Adipose tissue (tissue), 3 donors: ENCODE data around the gene CELA1. TPM values are rescaled to one million over a fixed set of nuclear protein-coding genes. Genes with fewer than 3 reads are reported as not detected.
"Not testable (repeated sequence)": the region's sequence is repeated elsewhere in the genome, so short reads cannot be mapped to it uniquely, and the experiment has no call there.

Source experiments
- H3K27ac ChIP-seq: one replicate; pipeline ENCODE4 v1.5.1; 2013; ENCODE audit warnings: low read depth, low read length
- WGBS, 3 donors: extraction: QIAGEN DNeasy Blood & Tissue Kit; methylation state at CpG; one replicate each; pipeline ENCODE4 v1.1.7; 2013; 5-methylcytosine and 5-hydroxymethylcytosine counted together
- polyA plus RNA-seq, 3 donors: library from polyadenylated mRNA; stranded (reverse); fragments of 200-250 nt; gene quantifications; one replicate each; pipeline ENCODE4 v1.2.3, GENCODE V29; 2013
- donor health status: healthy with polysubstance abuse.
- donor health status: Bipolar disorder and iron deficiency.
- donor health status: healthy.

Gene CELA1
- polyA plus RNA-seq, 3 donors: not detected

DNA sequence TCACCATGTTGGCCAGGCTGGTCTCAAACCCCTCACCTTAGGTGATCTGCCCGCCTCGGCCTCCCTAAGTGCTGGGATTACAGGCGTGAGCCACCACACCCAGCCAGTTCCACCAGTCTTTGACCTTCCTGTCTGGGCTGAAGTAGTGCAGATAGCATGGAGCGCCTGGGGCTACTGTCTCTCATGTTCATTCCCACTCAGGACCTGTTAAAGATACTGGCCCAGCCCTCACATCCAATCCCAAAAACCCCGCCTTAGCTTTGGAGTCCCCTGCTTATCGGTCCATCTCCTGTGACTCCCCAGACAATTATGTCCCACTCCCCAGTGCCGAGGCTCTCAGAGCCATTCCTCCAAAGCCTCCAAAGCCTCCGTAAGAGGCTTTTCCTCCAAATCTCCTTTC lies 12.0 kb upstream of the CELA1 start:
- WGBS, 3 donors: 93 to 98% (median 94%) methylated on average over 8 of the region's 8 CpGs
- no peak overlapping the region for H3K27ac ChIP-seq

DNA sequence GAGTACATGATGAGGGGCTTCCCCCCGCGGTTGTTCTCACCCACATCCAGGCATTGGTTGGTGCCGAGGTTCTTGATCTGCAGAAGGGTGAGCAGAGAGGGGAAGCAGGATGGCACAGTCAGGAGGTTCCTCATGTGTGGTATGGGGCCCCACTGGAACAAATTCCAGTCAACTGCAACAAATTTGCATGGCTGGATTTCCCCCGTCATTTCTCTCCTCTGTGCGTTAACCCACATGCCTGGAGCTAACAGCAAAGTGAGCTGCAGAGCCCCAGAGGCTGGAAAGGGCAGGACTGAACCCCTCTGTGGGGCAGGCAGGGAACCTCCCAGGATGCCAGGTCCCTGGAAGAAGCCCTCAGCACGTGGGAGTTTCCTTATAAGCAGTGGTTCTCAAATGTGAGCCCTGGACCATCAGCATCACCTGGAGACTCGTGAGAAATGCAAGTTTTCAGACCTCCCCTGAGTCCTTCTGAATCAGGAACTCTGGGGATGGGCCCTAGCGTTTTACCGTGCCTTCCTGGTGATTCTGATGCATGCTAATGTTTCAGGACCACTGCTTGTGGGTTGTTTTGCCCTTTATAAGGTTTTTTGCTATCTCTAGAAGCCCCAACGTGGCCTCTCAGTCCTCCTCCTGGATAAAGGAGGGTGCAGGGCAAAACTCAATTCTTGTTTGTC lies 11.0 kb upstream of the CELA1 start:
- WGBS, 3 donors: 78 to 92% (median 80%) methylated on average over 10 of the region's 10 CpGs
- H3K27ac ChIP-seq: no peak overlapping the region

DNA sequence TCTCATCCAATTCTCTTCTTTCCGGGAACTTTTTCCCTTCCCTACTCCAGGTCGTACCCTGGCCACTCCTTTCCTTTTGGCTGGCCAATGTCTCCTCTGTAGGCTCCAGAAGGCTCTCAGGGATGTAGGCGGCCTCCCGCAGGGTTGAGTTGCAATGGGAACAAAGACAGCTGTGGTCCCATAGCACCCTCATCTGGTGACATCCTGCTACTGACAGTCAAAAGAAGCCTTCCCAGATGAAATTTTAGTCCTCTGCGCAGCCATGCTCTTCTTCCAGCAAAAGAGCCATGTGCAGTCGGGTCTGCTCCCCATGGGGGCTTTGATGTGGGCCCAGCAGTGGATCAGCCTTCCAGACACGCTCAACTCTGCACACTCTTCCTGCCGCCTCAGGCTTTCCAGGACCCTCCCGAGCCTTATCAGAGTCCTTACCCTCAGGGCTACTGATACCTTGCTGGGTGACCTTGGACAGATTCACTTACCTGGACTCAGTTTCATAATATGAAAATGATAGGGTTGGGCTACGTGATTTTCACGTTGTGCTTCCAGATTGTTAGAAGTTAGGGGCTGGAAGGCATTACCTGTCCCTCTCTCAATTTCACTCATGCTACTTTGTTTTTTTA lies 5.5 kb upstream of the CELA1 start:
- 19 to 54% (median 51%) methylated on average over 11 of the region's 11 CpGs for WGBS, 3 donors
- H3K27ac ChIP-seq: no peak overlapping the region

DNA sequence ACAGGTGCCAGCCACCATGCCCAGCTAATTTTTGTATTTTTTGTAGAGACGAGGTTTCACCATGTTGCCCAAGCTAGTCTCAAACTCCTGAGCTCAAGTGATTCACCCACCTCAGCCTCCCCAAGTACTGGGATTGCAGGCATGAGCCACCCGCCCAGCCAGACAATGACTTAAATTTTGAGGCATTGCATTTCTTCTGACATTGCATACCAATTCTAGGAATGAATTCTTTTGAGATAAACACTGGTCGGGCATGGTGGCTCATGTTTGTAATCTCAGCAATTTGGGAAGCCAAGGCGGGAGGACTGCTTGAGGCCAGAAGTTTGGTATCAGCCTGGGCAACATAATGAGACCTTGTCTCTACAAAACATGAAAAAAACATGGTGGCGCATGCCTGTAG lies 2.5 kb upstream of the CELA1 start:
- no peak overlapping the region for H3K27ac ChIP-seq
- WGBS, 3 donors: 90 to 94% (median 93%) methylated on average over 5 of the region's 5 CpGs

DNA sequence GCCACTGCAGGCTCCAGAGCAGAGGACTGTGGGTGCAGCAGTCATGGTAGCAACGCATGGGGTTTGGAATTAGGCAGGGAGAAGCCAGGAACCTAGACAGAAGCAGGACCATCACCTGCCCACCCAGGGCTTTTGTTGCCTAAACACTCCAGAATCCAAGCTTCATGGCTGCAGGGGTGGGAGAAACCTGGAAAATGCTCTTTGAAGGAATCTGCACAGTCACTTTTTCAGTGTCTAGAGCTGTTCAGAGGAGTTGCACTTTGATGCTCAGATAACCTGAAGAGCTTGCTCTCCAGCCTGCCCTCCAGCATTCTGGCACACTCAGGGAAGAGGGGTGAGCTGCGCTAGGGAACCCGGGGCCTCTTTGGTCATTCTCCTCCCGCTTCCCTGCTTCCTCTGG lies 1.6 kb upstream of the CELA1 start:
- 91 to 95% (median 94%) methylated on average over 4 of the region's 4 CpGs for WGBS, 3 donors
- no peak overlapping the region for H3K27ac ChIP-seq

DNA sequence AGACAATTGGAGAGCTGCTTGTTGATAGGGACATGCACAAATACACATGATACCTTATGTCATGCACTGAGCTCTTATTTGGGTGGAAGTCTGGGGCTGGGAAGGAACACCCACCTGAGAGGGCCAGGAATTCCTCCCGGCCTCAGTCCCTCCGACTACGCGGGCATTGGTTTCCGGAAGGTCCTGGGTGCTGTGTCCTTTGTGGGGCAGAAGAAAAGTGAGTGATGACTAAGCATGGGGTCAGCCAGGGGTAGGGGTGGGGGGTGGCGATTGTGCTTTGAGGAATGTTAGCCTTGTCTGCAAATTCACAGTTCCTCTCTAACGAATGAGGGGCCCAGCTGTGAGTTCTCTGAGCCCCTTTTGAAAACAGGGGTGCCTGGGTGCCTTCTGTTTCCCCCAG lies 798 bp downstream of the CELA1 start:
- WGBS, 3 donors: 65 to 80% (median 69%) methylated on average over 7 of the region's 7 CpGs
- H3K27ac ChIP-seq: no peak overlapping the region

DNA sequence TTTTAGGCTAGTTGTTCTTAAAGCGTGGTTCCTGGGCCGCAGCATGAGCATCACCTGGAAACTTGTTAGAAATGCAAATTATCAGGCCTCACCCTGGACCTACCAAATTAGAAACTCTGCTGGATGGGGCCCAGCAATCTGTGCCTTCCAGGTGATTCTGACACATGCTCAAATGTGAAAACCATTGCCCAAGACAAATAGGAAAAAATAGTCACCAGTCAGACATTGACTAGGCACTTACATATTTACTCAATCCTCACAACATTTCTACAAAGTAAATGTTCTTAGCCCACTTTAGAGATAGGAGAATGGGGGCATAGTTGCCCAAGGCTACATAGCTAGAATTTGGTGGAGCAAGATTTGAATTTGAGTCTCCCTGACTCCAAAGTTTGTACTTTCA lies 3.3 kb downstream of the CELA1 start:
- H3K27ac ChIP-seq: no peak overlapping the region
- WGBS, 3 donors: 94 to 98% (median 95%) methylated on average over 2 of the region's 2 CpGs

DNA sequence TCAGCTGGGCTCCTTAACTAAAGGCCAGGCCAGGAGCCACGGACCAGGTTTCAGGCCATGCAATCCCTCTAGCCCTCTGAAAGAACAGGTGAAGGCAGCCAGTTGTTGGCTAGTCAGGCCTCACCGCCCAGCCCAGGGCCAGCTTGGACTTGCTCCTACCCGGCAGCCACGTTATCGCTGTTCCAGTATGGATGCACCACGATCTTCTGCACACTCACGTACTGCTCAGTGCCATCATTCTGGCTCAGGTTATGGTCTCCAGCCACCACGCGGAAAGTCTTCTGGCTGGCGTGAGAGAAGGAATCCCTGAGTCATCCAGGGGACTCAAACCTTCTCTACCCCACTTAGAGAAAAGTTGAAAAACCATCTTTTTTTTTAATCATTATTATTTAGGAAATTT lies 4.1 kb downstream of the CELA1 start:
- H3K27ac ChIP-seq: no peak overlapping the region
- WGBS, 3 donors: 90 to 93% (median 91%) methylated on average over 10 of the region's 10 CpGs

DNA sequence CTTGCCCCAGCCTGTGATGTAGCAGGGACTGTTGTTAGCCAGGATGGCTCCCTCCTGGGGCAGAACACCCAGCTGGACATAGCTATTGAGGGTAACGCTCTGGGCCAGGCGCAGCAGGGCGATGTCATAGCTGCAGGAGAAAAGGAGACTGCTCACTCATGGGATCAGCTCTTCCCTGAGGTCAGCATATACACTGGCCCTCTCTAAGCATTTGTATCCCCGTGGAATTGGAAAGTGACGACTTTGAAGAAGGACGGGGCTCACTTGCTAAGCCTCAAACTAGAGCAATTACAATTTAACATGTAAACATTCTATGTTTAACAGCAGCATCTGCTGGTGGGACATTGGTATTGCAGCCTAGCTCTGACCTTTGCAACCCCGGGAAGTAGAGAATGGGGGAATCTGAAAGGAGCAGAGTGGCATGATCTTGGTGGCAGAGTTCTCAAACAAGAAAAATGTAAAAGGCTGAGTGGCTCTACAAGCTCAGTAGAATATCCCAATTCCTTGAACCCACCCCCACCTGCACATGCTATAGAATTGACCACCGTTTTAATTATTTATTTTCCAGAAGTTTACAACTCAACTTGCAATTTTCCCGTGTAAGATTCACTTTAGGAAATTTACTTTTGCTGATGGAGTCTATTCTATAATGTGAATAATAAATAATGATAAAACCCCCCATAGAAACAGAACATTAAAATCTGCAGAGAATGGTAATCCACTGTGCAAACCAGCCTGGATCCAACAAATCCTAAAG lies 5.0 kb downstream of the CELA1 start:
- WGBS, 3 donors: 21 to 38% (median 33%) methylated on average over 9 of the region's 9 CpGs
- no peak overlapping the region for H3K27ac ChIP-seq

DNA sequence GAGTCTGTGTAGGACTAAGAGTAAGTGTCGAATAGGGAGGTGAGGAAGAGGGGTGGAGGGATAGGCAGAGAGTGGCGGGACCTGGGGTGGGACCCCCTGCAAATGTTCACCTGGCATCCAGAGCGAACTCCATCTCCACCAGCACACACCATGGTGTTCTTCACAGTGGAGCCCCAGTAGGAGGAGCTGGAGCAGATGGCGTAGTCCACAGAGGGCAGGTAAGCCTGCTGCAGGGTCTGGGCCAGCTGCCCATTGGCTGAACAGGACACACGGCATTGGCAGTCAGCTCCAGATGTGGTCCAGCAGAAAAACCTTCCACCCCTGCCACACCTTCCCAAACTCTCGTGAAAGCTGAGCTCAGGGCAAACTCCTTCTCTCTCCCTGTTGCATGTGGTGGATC lies 6.7 kb downstream of the CELA1 start:
- 81 to 87% (median 82%) methylated on average over 6 of the region's 6 CpGs for WGBS, 3 donors
- H3K27ac ChIP-seq: no peak overlapping the region

DNA sequence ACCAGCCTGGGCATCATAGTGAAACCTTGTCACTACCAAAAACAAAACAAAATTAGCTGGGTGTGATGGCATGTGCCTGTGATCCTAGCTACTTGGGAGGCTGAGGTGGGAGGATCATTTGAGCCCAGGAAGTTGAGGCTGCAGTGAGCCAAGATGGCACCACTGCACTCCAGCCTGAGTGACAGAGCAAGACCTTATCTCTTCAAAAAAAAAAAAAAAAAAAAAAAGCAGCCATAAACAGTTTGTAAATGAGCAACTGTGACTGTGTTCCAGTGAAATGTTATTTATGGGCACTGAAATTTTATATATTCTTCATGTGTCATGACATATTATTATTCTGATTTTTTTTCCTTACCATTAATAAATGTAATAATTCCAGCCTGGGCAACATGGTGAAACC lies 9.1 kb downstream of the CELA1 start:
- H3K27ac ChIP-seq: not testable (repeated sequence)

DNA sequence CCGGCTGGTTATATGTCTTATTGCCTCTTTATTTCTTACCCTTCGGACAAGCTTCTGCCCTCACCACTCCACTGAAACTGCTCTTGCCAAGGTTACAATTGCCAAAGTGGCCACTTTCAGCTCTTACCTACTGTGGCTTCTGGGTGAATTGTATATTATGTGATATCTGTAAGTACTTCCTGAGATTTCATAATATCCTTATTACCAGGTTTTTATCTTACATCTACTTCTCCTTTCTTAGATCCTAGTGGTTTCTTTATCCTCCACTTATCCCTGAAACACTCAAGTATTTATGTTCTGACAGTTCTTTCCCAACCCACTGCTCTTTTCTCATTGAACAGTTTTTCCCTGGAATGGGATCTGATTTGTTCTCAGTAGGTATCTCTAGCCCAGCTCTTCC lies 10.5 kb downstream of the CELA1 start:
- 52 to 89% (median 74%) methylated on average over 2 of the region's 2 CpGs for WGBS, 3 donors
- H3K27ac ChIP-seq: no peak overlapping the region

DNA sequence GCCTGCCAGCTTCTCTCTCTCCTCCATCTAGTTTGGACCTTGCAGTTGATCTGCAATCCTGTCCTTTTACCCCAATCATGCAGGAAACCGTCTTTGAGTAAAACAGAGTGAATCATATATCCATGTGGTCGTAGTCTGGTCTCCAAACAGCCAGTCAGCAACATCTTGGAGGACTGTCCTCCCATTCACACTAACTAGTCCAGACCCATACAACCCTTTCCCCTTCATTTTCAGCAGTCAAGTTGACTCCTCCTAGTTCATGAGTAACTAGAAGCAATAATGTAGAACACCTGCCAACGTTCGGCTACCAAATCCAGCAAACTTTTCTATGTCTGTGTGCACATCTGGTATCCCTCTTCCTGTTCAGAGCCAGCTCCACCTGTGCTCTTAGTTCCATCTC lies 11.7 kb downstream of the CELA1 start:
- H3K27ac ChIP-seq: no peak overlapping the region
- WGBS, 3 donors: 63 to 65% (median 65%) methylated on average over 4 of the region's 4 CpGs

DNA sequence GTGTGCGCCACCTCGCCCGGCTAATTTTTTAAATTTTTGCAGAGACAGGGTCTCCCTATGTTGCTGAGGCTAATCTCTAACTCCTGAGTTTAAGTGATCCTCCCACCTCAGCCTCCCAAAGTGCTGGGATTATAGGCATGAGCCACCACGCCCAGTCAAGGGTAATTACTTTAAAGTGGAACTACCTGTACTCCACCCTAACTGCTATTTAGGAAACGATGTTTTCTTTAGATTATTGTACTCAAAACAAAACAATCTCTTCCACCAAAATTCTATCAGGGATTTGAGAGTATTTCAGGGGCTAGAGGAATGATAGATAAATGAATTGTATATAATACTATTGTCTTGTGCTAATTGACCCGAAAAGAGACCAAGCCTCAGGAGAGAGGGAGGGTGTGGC lies 12.9 kb downstream of the CELA1 start:
- H3K27ac ChIP-seq: no peak overlapping the region
- 73 to 77% (median 74%) methylated on average over 6 of the region's 6 CpGs for WGBS, 3 donors

DNA sequence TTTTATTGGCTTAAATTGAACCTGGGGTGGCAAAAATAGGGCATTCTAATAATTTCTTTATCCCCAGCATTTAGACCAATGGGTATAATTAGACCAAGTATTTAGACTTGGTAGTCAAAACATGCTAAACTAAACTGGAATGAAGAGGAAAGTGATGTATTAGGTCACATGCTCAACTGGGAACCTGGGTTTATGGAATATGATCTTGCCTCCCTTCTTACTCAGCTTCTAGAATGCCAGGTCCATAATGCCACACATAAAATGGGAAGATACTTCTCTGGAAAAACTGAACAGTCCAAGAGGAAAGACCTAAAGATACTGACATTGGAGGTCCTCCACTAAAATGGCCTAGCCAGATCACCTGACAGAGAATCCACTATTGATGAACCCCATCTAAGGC lies 16.3 kb downstream of the CELA1 start:
- no peak overlapping the region for H3K27ac ChIP-seq

DNA sequence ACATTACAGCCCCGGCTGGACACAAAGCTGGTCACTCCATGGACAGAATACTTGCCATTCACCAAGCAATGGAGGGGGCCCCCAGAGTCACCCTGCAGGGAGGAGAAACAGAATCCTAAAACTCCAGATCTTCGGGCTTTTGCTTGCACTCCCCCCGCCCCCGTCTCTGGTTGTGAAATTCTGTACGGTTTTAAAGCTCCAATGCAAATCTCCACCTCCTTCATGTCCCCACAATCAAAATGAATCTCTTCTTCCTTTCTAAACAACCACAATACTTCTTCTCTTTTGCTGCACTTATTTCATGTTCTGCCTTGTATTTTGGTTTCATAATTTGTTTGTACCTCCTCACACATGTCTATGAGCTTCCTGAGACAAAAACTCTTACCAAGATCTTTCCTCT lies 16.7 kb downstream of the CELA1 start:
- WGBS, 3 donors: 48 to 79% (median 77%) methylated on average over 5 of the region's 5 CpGs
- no peak overlapping the region for H3K27ac ChIP-seq

DNA sequence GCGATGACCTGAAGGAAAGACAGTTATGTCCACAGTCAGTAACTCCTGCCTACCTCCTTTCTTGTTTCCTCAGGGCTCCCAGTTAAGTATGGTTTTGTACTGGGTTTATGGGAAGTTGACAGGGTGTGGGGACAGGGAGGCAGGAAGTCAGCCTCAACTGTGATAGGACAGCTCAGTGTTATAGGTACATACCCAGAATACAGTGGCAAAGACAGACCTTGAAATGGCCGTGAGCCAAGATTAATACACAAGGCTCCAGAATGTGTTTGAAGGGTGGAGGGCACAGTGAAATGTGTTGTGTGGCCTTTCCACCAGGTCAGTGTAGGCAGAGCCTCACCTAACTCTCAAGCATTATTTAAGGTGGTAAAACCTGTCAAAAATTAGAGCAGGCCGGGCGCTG lies 17.9 kb downstream of the CELA1 start:
- 74 to 85% (median 82%) methylated on average over 4 of the region's 4 CpGs for WGBS, 3 donors
- no peak overlapping the region for H3K27ac ChIP-seq

DNA sequence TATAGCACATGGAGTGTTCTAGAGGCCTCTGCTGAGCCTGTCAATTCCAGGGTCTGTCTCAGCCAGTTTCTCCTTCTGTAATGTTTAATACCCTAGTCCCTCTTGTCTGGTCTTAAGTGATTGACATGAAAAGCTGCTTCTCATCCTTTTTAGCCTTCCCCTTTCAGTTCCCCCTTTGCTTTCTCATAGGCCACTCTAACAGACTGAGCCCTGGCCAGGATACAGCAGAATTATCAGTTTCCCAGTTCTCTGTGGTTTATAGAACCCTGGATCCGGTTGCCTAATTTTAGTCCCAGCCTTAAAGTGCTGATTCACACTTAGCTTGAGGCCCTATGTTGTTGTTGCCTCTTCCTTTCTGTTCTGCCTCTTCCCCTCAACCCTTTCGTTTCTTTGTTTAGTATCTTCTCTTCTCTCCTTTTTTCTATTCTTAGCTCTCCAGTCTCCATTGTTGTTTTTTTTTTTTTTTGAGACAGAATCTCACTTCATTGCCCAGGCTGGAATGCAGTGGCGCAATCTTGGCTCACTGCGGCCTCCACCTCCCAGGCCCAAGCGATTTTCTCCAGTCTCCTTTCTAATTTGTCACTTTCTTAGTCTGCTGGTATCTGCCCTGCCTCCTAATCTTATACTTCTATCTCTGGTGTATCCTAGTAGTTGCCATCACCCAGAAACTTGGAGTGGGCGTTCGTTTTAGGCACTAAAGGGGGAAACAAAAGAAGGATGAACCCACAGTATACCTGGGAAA lies 19.6 kb downstream of the CELA1 start:
- no peak overlapping the region for H3K27ac ChIP-seq
- WGBS, 3 donors: 38 to 68% (median 44%) methylated on average over 7 of the region's 7 CpGs

DNA sequence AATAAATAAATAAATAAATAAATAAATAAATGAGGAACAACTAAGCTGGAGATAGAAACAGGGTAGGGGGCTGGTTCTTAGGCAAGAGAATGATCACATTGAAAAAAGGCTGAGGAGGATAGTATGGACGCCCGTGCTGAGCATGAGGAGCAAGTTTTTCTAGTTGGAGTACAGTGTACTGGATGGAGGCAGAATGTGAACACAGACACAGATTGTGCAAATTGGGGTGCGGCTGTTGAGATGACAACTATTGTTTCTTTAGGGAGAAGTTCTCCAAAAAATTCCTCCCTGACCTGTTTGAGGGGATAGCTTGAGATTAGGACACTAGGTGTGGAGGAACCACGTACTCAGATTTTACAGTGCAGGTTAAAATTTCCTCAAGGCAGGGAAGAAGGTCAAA lies 21.5 kb downstream of the CELA1 start:
- WGBS, 3 donors: 73 to 83% (median 80%) methylated on average over 4 of the region's 4 CpGs
- no peak overlapping the region for H3K27ac ChIP-seq
